Activated gamma-delta T cell (primary cell): Measurements from ENCODE around the gene COMP.
"Not testable (repeated sequence)": the region's sequence is repeated elsewhere in the genome, so short reads cannot be mapped to it uniquely, and the experiment has no call there.

Experiments
- DNase-seq: peaks from one replicate; lab custom pipeline; 2025; lab: John Stamatoyannopoulos, UW
- total RNA-seq, 2 donors: gene quantifications; one replicate each; lab custom pipeline; 2026; lab: John Stamatoyannopoulos, UW

Gene COMP
- total RNA-seq: 0 to 0.13 reads per million in 2 donors

GRCh38 chr19:18790566-18791314 is at the start of gene COMP:
Gene COMP, minus strand, starts transcription at chr19:18791305. Its CDS starts 36 bp downstream, at chr19:18791269.
- DNase-seq: no peak

- DNase-seq: no peak
Observed at GRCh38 chr19:18840288-18841267, 49.5 kb upstream of the COMP start.

- DNase-seq: no peak
Observed at GRCh38 chr19:18839465-18840287, 48.6 kb upstream of the COMP start.

- no peak for DNase-seq
Observed at GRCh38 chr19:18834644-18834984, 43.5 kb upstream of the COMP start.

- no peak for DNase-seq
Observed at GRCh38 chr19:18833849-18834643, 42.9 kb upstream of the COMP start.

- no peak for DNase-seq
Observed at GRCh38 chr19:18833141-18833476, 42.0 kb upstream of the COMP start.

GRCh38 chr19:18832306-18833140 is 41.4 kb upstream of the COMP start:
- DNase-seq: no peak

- DNase-seq: peak; percentile 98
Observed at GRCh38 chr19:18831524-18832305, 40.6 kb upstream of the COMP start, which contains the start of gene UPF1. Gene UPF1, plus strand, starts transcription at chr19:18831959. Its CDS starts 251 bp downstream, at chr19:18832210.

- DNase-seq: no peak
Observed at GRCh38 chr19:18830488-18830887, 39.4 kb upstream of the COMP start.

- no peak for DNase-seq
Observed at GRCh38 chr19:18828786-18829185, 37.7 kb upstream of the COMP start.

GRCh38 chr19:18817574-18817973 is 26.5 kb upstream of the COMP start:
- no peak for DNase-seq

GRCh38 chr19:18816645-18817044 is 25.5 kb upstream of the COMP start:
- not testable (repeated sequence) for DNase-seq

- no peak for DNase-seq
Observed at GRCh38 chr19:18815673-18816072, 24.6 kb upstream of the COMP start.

- no peak for DNase-seq
Observed at GRCh38 chr19:18814063-18814462, 23.0 kb upstream of the COMP start.

- DNase-seq: not testable (repeated sequence)
Observed at GRCh38 chr19:18811638-18812037, 20.5 kb upstream of the COMP start.

GRCh38 chr19:18809149-18809868 is 18.2 kb upstream of the COMP start:
- no peak for DNase-seq

GRCh38 chr19:18807861-18808331 is 16.8 kb upstream of the COMP start:
- no peak for DNase-seq

- no peak for DNase-seq
Observed at GRCh38 chr19:18804643-18805042, 13.5 kb upstream of the COMP start.
